H1 (cell line): ENCODE data around the gene USP43. TPM values are rescaled to one million over a fixed set of nuclear protein-coding genes. Genes with fewer than 3 reads are reported as not detected.

ENCODE experiments used
- polyA plus RNA-seq, 7 experiments: library from polyadenylated mRNA; depleted of rRNA in 3 of 7; stranded (reverse) in 5 of 7; unstranded in 2 of 7; fragments of >200 nt in 5 of 7; fragments of 200-250 nt in 2 of 7; gene quantifications; 1 replicate in 5 of 7; 2 replicates in 1 of 7; 4 replicates in 1 of 7; pipeline versions ENCODE4 v1.2.1 to v1.2.3, GENCODE V29; 2011 to 2013; ENCODE audit warnings: missing spikeins in 2 of 7, mixed read lengths in 2 of 7
- total RNA-seq: library from RNA; stranded (reverse); fragmentation: NEBNext Ultra II Directional; extraction: Animal tissue kit (Norgen Biotek cat#: 25700); gene quantifications from 2 replicates; pipeline ENCODE4 v1.2.1, GENCODE V29; 2021

USP43 gene
- total and polyA plus RNA-seq, 2 of the 8 experiments (the other 6 are each of a cell fraction or from before 2014, with no cell fraction given): 3.0 to 7.2 TPM

Other genes with a start within 250 kb of the USP43 start
- gene STX8, start 69.7 kb upstream of the USP43 start, total RNA-seq: 42.5 and 44.0 TPM in 2 replicates
- gene STX8, start 69.7 kb upstream of the USP43 start, polyA plus RNA-seq (2011; rRNA removed): 14.8 and 22.8 TPM in 2 replicates
- gene CFAP52, start 68.9 kb upstream of the USP43 start, total RNA-seq: not detected in 2 replicates
- 0.11 TPM in 1 of 2 replicates, not detected in the other for gene CFAP52, start 68.9 kb upstream of the USP43 start, polyA plus RNA-seq (2011; rRNA removed)
- not detected in 2 replicates for gene DHRS7C, start 146.1 kb downstream of the USP43 start, total RNA-seq
- not detected in 2 replicates for gene DHRS7C, start 146.1 kb downstream of the USP43 start, polyA plus RNA-seq (2011; rRNA removed)
- gene GSG1L2, start 176.6 kb downstream of the USP43 start, total RNA-seq: not detected in 2 replicates
- not detected in 2 replicates for gene GSG1L2, start 176.6 kb downstream of the USP43 start, polyA plus RNA-seq (2011; rRNA removed)
- gene GLP2R, start 180.4 kb downstream of the USP43 start, total RNA-seq: not detected in 2 replicates
- not detected in 2 replicates for gene GLP2R, start 180.4 kb downstream of the USP43 start, polyA plus RNA-seq (2011; rRNA removed)